Hematopoietic multipotent progenitor cell treated with erythropoietin and hydrocortisone succinate and interleukin-3 and kit ligand, for 17 days (in vitro differentiated cells): ENCODE results near the gene CAPN3.

Source experiments
- DNase-seq: peaks from one replicate; pipeline ENCODE4 v3.0.0-alpha.2; 2015; ENCODE audit warnings: low spot score

CAPN3 gene

DNA sequence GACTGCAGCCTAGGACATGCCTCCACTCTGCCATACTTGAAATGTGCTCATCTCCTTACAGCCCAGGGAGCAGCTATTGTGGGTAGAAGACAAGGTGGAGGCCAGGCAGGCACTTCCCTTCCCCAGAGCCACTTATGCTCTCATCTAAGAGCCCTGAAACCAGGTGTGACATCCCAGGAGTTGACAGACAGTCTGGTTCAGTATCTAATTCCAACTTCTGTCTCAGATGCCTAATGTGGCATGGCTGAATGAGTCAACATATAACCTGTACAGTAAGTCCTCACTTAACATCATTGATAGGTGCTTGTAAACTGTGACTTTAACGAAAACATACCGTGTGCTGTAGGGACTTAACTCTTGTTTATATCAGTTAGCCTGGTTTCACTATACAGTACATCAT, 1.2 kb upstream of the CAPN3 start:
- no peak for DNase-seq

DNA sequence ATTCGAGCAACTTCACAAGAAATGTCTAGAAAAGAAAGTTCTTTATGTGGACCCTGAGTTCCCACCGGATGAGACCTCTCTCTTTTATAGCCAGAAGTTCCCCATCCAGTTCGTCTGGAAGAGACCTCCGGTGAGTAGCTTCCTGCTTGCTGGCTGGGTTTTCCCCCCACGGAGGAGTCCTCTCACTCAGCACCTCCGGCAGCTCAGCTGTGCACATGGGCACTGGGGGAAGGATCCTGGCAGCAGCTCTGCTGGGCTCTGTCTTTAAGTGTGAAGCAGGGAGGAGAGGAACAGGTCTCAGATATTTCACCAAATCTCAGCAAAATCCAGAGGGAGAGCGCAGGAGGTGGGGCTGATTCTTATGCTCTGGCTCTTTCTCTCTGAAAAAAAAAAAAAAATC, 684 bp downstream of the CAPN3 start:
- DNase-seq: no peak

DNA sequence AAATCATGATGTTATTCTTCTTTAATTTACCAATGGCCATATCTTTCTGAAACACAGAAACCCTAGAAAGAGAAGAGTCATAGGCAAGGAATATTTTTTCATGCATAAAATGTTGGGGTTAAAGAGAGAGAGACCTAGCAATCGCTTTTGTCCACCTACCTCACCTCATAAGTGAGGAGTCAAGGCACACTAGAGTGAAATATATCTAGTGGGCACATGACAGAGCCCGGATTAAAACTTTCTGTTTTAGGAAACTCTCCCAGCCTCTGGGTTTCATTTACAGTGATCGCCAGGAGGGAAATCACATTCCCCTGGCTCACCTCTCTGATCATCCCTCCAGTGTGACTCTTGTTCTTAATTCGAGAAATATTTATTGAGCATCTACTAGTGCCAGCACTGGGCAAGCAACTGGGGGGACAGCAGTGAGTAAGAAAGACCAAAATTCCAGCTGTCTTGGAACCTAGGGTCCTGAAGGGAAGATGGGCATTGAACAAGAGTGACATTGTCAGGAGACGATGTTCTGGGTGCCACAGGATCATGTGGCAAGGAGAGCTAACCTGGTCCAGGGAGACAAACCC, 1.3 kb downstream of the CAPN3 start:
- no peak for DNase-seq

DNA sequence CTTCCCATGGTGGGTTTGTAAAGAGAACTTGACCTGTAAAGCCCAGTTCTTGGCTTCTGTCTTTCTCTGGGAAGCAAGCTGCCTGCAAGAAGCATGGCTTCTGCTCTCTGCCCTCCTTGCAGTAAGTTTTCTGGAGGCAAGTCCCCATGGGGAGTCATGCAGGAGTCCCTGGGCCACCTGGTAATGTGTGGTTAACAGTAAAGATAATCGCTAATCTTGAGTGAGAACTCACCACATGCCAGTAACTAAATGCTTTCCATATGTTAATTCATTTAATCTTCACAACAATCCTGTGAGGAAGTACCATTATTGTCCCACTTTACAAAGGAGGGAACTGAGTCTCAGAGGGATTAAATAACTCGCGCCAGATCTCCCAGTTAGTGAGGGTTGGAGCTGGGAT, 4.2 kb downstream of the CAPN3 start:
- DNase-seq: no peak

DNA sequence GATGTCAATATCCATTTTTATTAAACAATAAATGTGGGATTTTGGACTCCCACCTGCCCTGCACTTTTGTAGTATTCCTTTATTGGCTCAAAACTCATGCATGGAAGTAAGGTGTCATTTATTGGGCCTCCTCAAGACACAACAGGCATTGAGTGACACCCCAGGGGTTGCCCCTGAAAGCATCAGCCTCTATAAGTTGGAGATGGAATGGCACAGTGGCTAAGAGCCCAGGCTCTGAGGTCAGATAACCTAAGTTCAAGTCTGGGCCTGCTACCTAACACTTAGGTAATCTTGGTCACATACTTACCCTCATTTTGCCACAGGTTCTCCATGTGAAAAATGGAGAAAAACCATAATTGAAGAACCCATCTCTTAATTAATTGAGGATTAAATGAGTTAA, 4.6 kb downstream of the CAPN3 start:
- DNase-seq: no peak

DNA sequence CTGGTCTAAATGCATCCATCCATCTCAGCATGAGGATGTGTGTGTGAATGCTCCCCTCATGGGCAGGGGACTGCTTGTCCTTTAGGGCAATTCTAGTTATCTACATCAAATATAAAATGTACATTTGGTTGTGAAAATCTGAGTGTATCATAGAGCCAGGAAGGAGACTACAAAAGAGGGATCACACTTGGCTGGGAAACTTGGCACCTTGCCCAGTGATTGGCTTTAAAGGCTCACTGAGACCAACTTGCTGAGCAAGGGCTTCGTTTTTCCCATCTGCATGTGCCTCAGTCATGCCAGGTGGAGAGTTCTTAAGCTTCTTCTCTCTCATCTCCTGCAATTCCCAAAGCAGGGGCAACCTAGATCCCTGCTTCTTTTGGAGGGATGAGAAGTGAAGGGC, 5.2 kb downstream of the CAPN3 start:
- peak; percentile 15 for DNase-seq

DNA sequence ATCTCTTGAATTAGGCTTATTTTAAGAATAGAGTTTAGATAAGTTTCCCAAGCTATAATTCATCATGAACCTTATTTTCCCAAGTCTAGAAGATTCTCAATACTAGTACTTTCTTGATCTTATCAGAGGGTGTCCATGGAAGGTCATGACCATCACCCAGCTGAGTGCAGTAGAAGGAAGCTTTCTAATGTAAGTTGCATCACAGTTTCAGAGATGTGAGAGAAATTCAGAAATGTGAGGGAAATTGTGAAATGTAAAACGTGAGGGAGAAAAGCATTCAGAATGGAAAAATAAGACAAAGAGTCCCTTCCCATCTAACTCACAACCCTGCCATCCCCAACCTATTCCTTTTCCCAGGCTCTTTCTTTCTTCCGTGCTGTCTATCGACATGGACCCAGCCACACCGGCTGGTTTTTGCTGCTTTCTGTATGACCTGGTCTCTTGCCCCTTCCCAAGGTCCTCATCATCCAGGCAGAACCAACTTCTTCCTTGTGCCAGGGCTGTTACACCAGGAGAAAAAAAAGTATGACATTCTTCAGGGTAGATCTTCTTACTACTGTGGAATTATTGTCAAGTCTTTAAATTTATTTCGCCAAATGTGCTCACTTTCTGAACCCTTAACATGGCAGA, 6.7 kb downstream of the CAPN3 start:
- DNase-seq: no peak

DNA sequence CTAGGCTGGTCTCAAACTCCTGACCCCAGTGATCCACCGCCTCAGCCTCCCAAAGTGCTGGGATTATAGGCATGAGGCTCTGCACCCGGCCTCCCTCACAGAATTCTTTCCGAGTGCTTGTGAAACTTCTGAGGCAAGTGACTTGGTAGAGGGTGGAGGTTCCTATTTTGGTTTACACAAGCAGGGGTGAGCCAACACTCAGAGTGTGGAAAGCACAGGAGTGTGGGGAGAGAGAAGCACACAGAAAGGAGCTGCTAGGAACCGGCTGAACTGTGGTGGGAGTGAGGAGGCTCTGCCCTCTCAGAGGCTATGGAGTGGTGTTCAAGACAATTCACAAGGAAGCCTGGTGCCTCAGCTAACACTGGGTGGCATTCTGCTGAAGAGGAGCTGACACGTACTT, 7.7 kb downstream of the CAPN3 start:
- no peak for DNase-seq

DNA sequence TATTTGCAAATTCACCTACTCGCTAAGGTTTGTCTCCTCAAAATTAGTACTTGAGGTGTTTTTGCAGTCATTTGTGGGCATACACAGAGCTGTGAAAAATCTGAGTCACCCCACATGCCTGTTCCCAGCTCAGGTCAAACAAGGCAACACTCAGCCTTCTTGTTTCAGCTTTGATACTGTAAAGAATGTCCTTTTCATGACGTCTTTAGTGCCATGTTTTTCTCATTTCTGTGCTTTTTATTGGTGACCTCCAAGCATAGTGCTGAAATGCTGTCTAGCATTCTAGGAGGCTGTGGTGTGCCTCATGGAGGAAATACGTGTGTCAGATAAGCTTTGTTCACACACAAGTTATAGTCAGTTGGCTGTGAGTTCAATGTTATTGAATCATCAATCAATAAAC, 8.8 kb downstream of the CAPN3 start:
- no peak for DNase-seq

DNA sequence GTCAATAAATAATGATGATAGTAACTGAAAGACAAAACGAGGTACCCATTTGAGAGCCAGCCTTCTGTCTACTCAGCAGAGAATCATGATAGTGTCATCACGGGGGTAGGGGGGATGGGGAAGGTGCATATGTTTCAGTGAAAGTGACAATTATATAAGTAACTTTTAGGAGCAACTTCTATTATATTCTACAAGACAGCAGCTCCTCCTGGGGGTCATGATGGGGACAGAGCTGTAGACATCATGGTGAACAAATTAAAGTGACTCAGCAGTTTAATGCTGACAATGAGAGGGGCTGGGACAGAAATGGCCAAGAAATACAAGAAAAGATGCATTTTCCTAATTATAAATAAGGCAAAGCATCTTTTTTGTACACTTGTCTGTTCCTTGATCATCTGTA, 11.8 kb downstream of the CAPN3 start:
- no peak for DNase-seq

DNA sequence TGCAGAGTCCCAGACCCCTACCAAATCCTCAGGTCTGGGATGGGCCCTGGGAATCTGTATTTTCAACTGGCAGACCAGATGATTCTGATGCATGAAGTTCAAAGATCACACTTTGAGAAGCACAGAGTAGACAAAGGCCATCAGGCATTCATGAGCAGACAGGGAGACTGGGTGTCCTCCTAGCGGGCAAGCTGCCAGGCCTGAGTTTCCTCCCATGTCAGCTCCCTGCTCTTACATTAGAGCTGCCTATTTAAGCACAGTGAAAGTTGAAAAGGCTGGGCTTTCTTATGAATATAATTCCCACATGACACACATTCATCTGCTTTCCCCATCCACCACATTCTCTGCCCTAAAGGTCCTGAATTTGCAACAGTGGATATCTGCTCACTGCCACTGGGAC, 14.0 kb downstream of the CAPN3 start:
- no peak for DNase-seq

DNA sequence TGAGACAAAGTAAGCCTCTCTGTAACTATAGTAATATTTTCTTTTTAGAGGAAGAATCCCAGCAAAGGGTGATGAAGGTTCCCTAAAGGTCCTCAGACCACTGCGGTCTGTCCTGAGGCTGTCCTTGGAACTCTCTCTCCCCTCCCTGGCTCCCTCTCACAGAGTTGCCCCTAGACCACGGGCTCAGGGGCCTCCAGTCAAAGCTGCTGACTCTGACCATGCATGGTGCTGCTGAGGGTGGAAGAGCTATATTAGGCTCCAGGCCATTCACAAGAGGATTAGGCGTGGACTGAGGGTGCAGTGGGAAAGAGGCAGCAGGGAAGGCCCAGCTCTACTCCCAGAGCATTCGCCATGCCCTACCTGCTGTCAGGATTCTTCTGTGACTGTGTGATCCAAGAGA, 14.6 kb downstream of the CAPN3 start:
- no peak for DNase-seq

DNA sequence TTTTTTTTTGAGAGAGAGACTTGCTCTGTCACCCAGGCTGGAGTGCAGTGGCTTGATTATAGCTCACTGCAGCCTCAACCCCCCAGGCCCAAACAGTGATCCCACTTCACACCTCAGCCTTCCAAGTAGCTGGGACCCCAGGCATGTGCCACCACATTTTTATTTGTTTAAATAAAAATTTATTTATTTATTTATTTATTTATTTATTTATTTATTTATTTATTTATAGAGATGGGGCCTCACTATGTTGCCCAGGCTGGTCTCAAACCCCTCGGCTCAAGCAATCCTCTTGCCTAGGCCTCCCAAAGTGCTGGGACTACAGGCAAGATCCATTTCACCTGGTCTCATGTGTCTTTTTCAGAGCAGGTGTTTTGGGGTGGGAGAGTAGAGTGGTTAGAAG, 15.5 kb downstream of the CAPN3 start:
- no peak for DNase-seq

DNA sequence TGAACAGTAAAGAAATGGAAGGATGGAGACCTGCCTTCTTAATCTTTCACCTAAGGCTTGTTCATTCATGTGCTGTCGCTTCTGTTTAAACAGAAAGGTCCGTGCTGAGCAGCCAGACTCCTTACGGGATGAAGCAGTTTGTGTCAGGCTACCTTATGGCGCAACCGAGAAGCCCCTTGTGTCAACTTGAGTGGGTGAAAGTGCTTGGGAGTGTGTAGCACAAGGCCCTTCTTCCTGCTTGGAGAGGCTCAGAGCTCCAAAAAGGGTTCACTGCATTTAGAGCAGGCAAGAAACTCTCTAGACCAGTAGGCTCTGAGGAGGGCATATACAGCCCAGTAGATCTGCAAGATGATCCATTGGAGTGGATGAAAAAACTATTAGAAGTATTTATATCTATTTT, 16.0 kb downstream of the CAPN3 start:
- DNase-seq: no peak

DNA sequence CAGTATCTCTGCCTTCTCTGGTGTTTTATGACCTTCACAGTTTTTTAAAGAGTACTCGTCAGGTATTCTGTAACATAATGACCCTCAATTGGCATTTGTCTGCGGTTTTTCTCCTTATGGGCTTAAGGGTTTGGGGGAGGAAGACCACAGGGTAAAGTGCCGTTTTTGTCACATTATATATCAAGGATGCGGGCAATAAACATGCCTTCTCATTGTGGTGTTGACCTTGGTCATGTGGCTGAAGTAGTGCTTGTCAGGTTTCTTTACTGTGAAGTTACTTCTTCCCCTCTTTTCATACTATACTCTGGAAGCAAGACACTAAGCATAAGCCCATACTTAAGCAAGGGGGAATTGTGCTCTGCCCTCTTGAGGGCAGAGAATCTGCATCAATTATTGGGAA, 16.6 kb downstream of the CAPN3 start:
- DNase-seq: no peak

DNA sequence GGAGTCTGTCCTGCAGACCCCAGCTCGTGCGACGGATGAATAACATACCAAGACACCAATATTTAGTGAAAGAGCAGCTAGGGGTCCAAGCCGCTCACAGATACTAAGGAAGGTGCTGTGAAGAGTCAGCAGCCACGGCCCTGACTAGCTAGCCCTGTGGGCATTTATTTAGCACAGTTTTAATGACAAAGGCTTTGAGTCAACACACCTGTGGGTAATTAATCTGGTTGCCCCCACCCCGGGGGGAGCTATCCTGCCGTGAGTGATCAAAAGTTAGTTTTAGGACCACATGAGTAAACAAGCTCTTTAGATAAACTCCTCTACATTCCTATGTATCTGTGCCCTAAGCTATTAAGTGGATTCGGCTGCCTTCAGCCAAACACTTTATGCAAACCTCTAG, 18.7 kb downstream of the CAPN3 start:
- DNase-seq: no peak

DNA sequence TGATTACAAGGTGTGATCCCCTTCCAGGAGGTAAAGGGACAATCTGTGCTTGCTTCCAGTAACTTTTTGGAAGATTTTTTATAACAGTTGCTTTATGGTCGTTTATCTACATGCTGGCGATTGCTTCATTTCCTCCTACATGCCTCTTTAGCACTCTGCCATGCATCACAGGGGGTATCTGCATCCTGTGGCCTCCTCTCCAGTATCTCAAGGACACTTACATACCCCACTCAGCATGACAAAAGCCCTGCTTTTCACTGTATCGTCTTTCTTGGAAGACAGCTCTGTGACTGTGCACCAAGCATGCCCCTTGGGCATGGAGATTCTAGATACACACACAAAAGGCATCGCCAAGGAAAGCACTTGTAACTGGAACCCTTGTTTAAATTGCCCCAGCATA, 25.3 kb downstream of the CAPN3 start:
- no peak for DNase-seq

DNA sequence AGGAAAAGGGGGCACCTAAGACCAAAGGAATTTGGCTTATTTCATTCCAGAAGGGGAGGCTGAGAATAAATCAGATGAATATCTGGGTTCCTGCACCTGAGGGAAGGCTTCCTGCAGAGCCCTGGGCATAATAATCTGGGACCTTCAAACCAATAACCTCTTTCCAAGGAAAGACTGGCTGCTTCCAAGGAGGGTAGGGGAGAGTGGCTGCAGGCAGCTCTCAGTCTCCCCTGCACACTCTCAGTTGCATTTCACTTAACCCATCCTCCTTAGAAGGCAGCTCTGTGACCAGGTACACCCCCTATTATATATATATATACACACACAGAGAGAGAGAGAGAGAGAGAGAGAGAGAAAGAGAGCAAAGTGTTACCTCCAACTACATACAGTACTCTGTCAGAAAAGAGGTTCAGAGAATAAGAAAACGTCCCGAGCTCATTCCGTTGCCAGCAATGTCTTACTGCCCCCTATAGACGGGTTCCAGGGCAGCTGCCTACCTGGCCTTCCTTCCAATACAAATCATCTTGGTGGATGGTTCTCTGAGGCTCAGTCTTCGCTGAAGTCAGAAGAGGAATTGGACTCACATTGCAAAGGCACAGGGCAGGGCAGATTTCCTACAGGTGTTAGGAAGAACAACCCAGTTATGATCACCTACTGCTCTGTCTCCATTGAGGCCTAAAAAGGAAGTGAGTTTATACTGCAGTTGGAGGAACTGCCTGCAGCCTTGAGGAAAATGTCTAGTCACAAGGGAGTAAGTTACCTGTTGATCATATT, 26.1 kb downstream of the CAPN3 start:
- no peak for DNase-seq

DNA sequence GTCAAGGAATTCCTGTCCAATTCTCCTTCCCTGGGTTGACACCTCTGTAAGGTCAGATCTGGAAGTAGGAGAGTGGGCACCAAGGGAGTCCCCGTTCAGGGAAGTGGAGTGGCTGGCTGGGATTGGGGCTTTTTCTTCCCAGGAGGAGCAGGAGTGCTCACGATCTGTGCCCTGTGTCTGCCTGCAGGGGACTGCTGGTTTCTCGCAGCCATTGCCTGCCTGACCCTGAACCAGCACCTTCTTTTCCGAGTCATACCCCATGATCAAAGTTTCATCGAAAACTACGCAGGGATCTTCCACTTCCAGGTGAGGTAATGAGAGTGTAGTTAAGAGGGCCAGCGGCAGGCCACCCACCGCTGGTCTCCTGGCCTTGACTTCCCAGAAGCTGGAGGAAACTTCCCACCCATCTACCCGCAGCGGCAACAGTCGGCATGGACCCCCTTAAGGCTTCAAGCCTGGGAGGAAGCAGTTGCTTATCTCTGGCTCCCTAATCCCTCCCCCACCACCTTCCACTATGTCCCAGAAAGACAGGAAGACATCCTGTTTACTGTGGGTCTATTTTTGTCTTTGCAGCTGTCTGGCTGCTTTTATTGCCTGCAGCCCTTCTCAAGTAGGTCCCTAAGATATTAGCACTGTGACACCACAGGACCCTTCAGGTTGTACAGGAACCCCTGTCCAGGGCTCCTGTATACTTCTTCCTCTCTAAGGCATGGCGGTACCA, 26.8 kb downstream of the CAPN3 start:
- DNase-seq: no peak

DNA sequence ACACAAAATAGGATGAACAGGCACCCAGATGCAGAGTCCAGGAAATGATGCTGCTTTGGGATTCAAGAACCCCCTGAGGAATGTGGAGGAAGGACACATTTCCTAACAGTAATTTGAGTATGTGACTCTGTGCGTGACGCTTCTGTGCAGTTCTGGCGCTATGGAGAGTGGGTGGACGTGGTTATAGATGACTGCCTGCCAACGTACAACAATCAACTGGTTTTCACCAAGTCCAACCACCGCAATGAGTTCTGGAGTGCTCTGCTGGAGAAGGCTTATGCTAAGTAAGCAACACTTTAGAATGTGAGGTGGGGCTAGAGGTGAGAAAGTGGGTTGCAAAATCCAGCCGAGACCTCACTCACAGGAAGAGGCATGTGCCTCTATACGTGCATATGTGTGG, 28.3 kb downstream of the CAPN3 start:
- DNase-seq: no peak

DNA sequence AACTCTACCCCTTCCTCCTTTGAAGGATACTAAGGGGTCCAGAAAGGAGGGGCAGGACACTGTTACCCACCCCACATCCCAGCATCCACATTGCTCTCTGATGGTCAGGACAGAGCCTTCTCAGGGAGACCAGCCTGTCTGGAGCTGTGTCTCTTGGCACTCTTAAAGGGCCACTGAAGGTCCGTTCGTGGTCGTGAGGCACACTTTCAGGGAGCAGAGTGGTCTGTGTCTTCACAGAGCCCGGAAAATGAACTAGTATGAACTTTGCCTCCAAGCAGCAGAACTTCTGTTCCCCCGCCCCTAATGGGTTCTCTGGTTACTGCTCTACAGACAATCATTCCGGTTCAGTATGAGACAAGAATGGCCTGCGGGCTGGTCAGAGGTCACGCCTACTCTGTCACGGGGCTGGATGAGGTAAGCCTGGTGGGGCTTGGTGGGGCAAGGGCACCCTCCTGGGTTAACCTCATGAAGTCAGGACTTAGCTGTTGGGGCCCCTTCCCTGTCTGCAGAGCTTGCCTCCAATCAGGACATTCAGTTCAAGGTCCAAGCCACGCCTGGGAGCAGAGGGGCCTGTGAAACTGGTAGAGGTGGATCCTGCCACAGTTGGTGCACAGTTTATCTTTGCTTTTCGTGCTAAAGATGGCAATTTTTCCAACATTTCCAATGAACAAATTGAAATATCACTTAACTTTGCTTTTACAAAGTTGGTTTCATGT, 33.2 kb downstream of the CAPN3 start:
- DNase-seq: no peak

DNA sequence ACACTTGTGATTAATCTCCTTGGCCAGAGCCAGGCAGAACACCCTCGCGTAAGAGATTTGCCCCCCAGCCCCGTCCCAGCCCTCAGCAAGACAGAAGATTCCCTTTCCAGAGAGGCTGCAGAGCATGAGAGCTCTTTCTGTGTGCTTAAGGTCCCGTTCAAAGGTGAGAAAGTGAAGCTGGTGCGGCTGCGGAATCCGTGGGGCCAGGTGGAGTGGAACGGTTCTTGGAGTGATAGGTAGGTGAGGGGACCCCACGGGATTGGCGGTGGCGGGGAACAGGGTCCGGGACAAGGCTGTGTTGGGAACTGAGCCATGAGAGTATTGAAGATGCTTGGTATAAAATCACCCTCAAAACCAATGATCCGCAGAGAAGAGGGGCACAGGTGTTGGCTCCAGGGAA, 34.8 kb downstream of the CAPN3 start:
- no peak for DNase-seq
